ENCODE measurements around the gene KCNJ11.

Gene KCNJ11

DNA sequence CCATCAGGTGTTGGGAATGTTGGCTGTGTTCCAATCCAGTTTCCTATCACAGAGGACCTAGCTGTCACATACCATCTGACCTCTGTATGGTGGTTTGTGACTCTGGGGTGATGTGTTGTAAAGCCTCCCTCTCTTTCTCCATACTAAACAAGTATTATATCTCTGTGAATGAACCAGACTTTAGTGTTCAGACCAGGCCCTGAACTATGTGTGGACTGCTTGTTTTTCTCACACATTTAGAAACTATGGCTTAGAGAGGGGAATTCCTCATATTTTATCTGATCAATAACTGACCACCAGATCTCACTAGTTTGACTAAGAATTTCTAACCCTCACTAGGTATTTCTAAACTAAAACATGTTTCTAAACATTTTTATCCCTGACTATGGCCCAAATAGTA, 19.4 kb downstream of the KCNJ11 start:
- no peak overlapping the region for H3K4me3 ChIP-seq (ENCODE audit: low read depth in 1 of 2, low read length in 2 of 2)
- H3K4me1 ChIP-seq (ENCODE audit: control insufficient read depth in 1 of 2, insufficient read depth in 2 of 2, low read length in 2 of 2) = no peaks in the 10 kb centered on the region
- no peak overlapping the region for H3K9ac ChIP-seq (ENCODE audit: low read depth in 1 of 2, low read length in 2 of 2)
- peaks cover 39 to 59% of the 10 kb centered on the region in 2 donors for H3K9me3 ChIP-seq (ENCODE audit: control insufficient read depth in 1 of 2, low read length in 2 of 2)
- no peak overlapping the region for H3K27ac ChIP-seq (ENCODE audit: low read depth, low read length)
- no peaks in the 10 kb centered on the region for H3K27me3 ChIP-seq (ENCODE audit: control insufficient read depth in 1 of 2, insufficient read depth in 2 of 2, low read length in 2 of 2)
- peaks cover 53 to 86% of the 10 kb centered on the region in 2 donors for H3K36me3 ChIP-seq (ENCODE audit: control insufficient read depth in 1 of 2, insufficient read depth in 2 of 2, low read length in 2 of 2)

GRCh38 chr11:17368551-17368950, 19.9 kb downstream of the KCNJ11 start:
- H3K9me3 ChIP-seq (ENCODE audit: control insufficient read depth in 1 of 2, low read length in 2 of 2) = peaks cover 39 to 56% of the 10 kb centered on the region in 2 donors

GRCh38 chr11:17366495-17366894, 22.0 kb downstream of the KCNJ11 start:
- peaks cover 24 to 35% of the 10 kb centered on the region in 2 donors for H3K9me3 ChIP-seq (ENCODE audit: control insufficient read depth in 1 of 2, low read length in 2 of 2)

More at GRCh38 chr11:17368551-17368950, 19.9 kb downstream of the KCNJ11 start:
- H3K27ac ChIP-seq (ENCODE audit: low read depth, low read length) = no peak overlapping the region
- no peak overlapping the region for H3K4me3 ChIP-seq (ENCODE audit: low read depth in 1 of 2, low read length in 2 of 2)
- no peak overlapping the region for H3K9ac ChIP-seq (ENCODE audit: low read depth in 1 of 2, low read length in 2 of 2)
- no peaks in the 10 kb centered on the region for H3K27me3 ChIP-seq (ENCODE audit: control insufficient read depth in 1 of 2, insufficient read depth in 2 of 2, low read length in 2 of 2)
- H3K36me3 ChIP-seq (ENCODE audit: control insufficient read depth in 1 of 2, insufficient read depth in 2 of 2, low read length in 2 of 2) = peaks cover 53 to 81% of the 10 kb centered on the region in 2 donors
- H3K4me1 ChIP-seq (ENCODE audit: control insufficient read depth in 1 of 2, insufficient read depth in 2 of 2, low read length in 2 of 2) = no peaks in the 10 kb centered on the region

GRCh38 chr11:17354601-17354991, 33.9 kb downstream of the KCNJ11 start:
- Histone ChIP-seq H3K4me3 (ENCODE audit: low read depth in 1 of 2, low read length in 2 of 2) (no peak overlapping the region), H3K36me3 (ENCODE audit: control insufficient read depth in 1 of 2, insufficient read depth in 2 of 2, low read length in 2 of 2) (peaks cover 6 to 7% of the 10 kb centered on the region in 2 donors), H3K27me3 (ENCODE audit: control insufficient read depth in 1 of 2, insufficient read depth in 2 of 2, low read length in 2 of 2) (no peaks in the 10 kb centered on the region), H3K9ac (ENCODE audit: low read depth in 1 of 2, low read length in 2 of 2) (no peak overlapping the region), H3K4me1 (ENCODE audit: control insufficient read depth in 1 of 2, insufficient read depth in 2 of 2, low read length in 2 of 2) (peaks cover 16 to 20% of the 10 kb centered on the region in 2 donors), H3K9me3 (ENCODE audit: control insufficient read depth in 1 of 2, low read length in 2 of 2) (no peaks in the 10 kb centered on the region), H3K27ac (ENCODE audit: low read depth, low read length) (no peak overlapping the region)

More at GRCh38 chr11:17366495-17366894, 22.0 kb downstream of the KCNJ11 start:
- H3K9ac ChIP-seq (ENCODE audit: low read depth in 1 of 2, low read length in 2 of 2) = no peak overlapping the region
- H3K36me3 ChIP-seq (ENCODE audit: control insufficient read depth in 1 of 2, insufficient read depth in 2 of 2, low read length in 2 of 2) = peaks cover 39 to 60% of the 10 kb centered on the region in 2 donors
- H3K4me3 ChIP-seq (ENCODE audit: low read depth in 1 of 2, low read length in 2 of 2) = no peak overlapping the region
- no peak overlapping the region for H3K27ac ChIP-seq (ENCODE audit: low read depth, low read length)
- no peaks in the 10 kb centered on the region for H3K27me3 ChIP-seq (ENCODE audit: control insufficient read depth in 1 of 2, insufficient read depth in 2 of 2, low read length in 2 of 2)
- H3K4me1 ChIP-seq (ENCODE audit: control insufficient read depth in 1 of 2, insufficient read depth in 2 of 2, low read length in 2 of 2) = no peaks in the 10 kb centered on the region

GRCh38 chr11:17353821-17354600, 34.4 kb downstream of the KCNJ11 start:
- H3K9me3 ChIP-seq (ENCODE audit: control insufficient read depth in 1 of 2, low read length in 2 of 2) = no peaks in the 10 kb centered on the region
- peaks cover 16 to 20% of the 10 kb centered on the region in 2 donors for H3K4me1 ChIP-seq (ENCODE audit: control insufficient read depth in 1 of 2, insufficient read depth in 2 of 2, low read length in 2 of 2)
- H3K36me3 ChIP-seq (ENCODE audit: control insufficient read depth in 1 of 2, insufficient read depth in 2 of 2, low read length in 2 of 2) = peaks cover 6 to 7% of the 10 kb centered on the region in 2 donors
- peak overlapping the region; percentile 71 to 90 for H3K4me3 ChIP-seq (ENCODE audit: low read depth in 1 of 2, low read length in 2 of 2)
- H3K27ac ChIP-seq (ENCODE audit: low read depth, low read length) = peak overlapping the region; percentile 78
- H3K27me3 ChIP-seq (ENCODE audit: control insufficient read depth in 1 of 2, insufficient read depth in 2 of 2, low read length in 2 of 2) = no peaks in the 10 kb centered on the region
- peak overlapping the region; percentile 70 to 87 for H3K9ac ChIP-seq (ENCODE audit: low read depth in 1 of 2, low read length in 2 of 2)

DNA sequence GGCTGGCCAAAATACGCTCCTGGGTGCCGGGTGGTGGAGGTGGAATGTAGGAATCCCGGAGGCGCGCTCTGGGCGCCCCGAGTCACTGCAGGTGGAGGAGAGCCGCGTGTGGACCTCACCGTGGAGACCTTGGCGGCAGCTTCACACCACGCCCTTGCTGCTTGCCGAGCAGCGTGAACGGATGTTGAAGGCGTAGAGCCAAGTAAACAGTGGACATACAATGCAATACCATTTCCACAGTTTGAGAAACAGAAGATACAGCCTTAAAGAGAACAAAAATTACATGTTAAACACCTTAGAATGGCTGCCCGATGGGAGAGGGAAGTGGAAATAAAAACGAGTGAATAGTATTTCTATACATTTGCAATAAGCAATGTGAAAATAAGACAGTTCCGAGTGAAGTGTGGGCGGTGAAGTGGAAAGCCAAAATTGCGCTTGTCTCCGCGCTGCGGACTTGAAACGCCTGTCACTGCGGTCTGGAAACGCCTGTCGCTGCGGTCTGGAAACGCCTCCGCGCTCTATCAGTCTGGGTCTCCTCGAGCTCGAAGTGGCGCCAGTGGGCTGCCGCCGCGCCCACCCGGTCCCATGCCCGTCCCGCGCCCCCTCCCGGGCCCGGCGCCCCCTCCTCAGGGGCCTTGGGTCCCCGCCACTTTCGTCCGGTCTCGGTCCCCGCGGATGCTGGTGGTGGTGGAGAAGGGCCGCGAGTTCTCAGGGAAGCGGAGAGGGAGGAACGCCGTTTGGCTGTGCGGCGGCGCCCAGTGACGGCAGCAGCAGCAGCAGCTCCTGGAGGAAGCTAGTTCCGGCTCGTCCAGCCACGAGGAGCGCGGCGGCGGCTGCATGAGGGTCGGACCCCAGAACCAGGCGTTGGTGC, 35.3 kb downstream of the KCNJ11 start:
- Histone ChIP-seq H3K4me3 (ENCODE audit: low read depth in 1 of 2, low read length in 2 of 2) (peak overlapping the region; percentile 71 to 90), H3K9me3 (ENCODE audit: control insufficient read depth in 1 of 2, low read length in 2 of 2) (no peaks in the 10 kb centered on the region), H3K9ac (ENCODE audit: low read depth in 1 of 2, low read length in 2 of 2) (peak overlapping the region; percentile 70 to 87), H3K27me3 (ENCODE audit: control insufficient read depth in 1 of 2, insufficient read depth in 2 of 2, low read length in 2 of 2) (no peaks in the 10 kb centered on the region), H3K36me3 (ENCODE audit: control insufficient read depth in 1 of 2, insufficient read depth in 2 of 2, low read length in 2 of 2) (peaks cover 6 to 7% of the 10 kb centered on the region in 2 donors), H3K4me1 (ENCODE audit: control insufficient read depth in 1 of 2, insufficient read depth in 2 of 2, low read length in 2 of 2) (peaks cover 16 to 20% of the 10 kb centered on the region in 2 donors), H3K27ac (ENCODE audit: low read depth, low read length) (peak overlapping the region; percentile 78)

DNA sequence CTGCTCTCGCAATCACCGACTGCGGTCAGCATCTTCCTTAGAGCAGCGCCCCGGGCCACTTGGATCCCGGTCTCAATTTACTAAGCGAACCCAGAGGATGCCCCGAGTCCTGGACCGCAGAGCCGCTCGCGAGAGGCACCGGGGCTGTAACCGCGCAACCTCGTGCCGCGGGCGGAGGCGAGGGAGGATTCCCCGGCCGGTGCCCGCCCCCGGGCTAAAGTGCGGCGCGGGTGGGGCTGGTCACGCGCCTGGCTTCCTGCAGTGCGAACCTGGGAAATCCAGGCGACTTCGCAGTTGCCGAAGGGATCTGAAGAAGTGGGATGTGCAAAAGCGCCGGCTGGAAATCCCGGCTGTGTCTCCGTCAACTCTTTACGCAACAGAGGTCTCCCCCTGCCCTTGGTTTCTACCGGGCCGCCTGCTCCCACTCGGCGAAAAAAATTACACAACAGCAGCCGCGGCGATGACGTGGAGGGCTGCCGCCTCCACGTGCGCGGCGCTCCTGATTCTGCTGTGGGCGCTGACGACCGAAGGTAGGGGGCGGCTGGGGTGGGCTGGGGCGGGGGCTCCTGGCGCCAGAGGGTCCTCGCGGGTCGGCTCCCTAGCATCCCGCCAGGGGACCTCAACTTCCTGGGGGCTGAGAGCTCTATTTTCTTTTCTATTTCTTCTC, 36.8 kb downstream of the KCNJ11 start, which contains the start of gene NCR3LG1:
TSS of gene NCR3LG1 (plus strand) at position 291 of the 667 bp plus-strand sequence. CDS start at position 461, 170 bp downstream.
- Histone ChIP-seq H3K9ac (ENCODE audit: low read depth in 1 of 2, low read length in 2 of 2) (peak within 1 kb of the TSS; percentile 70 to 87), H3K36me3 (ENCODE audit: control insufficient read depth in 1 of 2, insufficient read depth in 2 of 2, low read length in 2 of 2) (peaks cover 2 to 4% of the 10 kb centered on the region in 2 donors), H3K4me3 (ENCODE audit: low read depth in 1 of 2, low read length in 2 of 2) (peak within 1 kb of the TSS; percentile 71 to 90), H3K4me1 (ENCODE audit: control insufficient read depth in 1 of 2, insufficient read depth in 2 of 2, low read length in 2 of 2) (peaks cover 16 to 20% of the 10 kb centered on the region in 2 donors), H3K9me3 (ENCODE audit: control insufficient read depth in 1 of 2, low read length in 2 of 2) (no peaks in the 10 kb centered on the region), H3K27ac (ENCODE audit: low read depth, low read length) (peak within 1 kb of the TSS; percentile 51), H3K27me3 (ENCODE audit: control insufficient read depth in 1 of 2, insufficient read depth in 2 of 2, low read length in 2 of 2) (no peaks in the 10 kb centered on the region)

DNA sequence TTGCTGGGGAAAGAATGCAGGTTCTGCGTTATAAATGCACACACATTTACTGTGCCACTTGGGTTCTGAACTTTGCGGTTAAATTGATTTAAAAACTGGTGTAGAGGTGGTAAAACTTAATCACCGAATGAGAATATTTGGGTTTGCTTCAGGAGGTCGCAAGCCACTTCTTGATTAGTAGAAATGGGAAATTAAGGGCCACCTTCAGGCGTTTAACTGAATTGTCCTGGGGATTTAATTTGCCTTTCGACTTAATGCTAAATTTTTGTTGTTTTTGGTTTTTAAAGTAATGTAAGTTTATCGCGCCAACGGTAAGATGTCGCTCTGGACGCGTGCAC, 37.3 kb downstream of the KCNJ11 start:
- peak overlapping the region in 1 of 2 donors; percentile 40 for H3K9ac ChIP-seq (ENCODE audit: low read depth in 1 of 2, low read length in 2 of 2)
- peak overlapping the region; percentile 71 to 90 for H3K4me3 ChIP-seq (ENCODE audit: low read depth in 1 of 2, low read length in 2 of 2)
- no peak overlapping the region for H3K27ac ChIP-seq (ENCODE audit: low read depth, low read length)

GRCh38 chr11:17350455-17351171, 37.8 kb downstream of the KCNJ11 start:
- no peaks in the 10 kb centered on the region for H3K9me3 ChIP-seq (ENCODE audit: control insufficient read depth in 1 of 2, low read length in 2 of 2)
- H3K36me3 ChIP-seq (ENCODE audit: control insufficient read depth in 1 of 2, insufficient read depth in 2 of 2, low read length in 2 of 2) = no peaks in the 10 kb centered on the region
- H3K27ac ChIP-seq (ENCODE audit: low read depth, low read length) = no peak overlapping the region
- no peaks in the 10 kb centered on the region for H3K27me3 ChIP-seq (ENCODE audit: control insufficient read depth in 1 of 2, insufficient read depth in 2 of 2, low read length in 2 of 2)
- no peak overlapping the region for H3K4me3 ChIP-seq (ENCODE audit: low read depth in 1 of 2, low read length in 2 of 2)
- H3K9ac ChIP-seq (ENCODE audit: low read depth in 1 of 2, low read length in 2 of 2) = no peak overlapping the region
- H3K4me1 ChIP-seq (ENCODE audit: control insufficient read depth in 1 of 2, insufficient read depth in 2 of 2, low read length in 2 of 2) = peaks cover 16 to 20% of the 10 kb centered on the region in 2 donors

More for the DNA sequence above, 37.3 kb downstream of the KCNJ11 start:
- Histone ChIP-seq H3K4me1 (ENCODE audit: control insufficient read depth in 1 of 2, insufficient read depth in 2 of 2, low read length in 2 of 2) (peaks cover 16 to 20% of the 10 kb centered on the region in 2 donors), H3K9me3 (ENCODE audit: control insufficient read depth in 1 of 2, low read length in 2 of 2) (no peaks in the 10 kb centered on the region), H3K27me3 (ENCODE audit: control insufficient read depth in 1 of 2, insufficient read depth in 2 of 2, low read length in 2 of 2) (no peaks in the 10 kb centered on the region), H3K36me3 (ENCODE audit: control insufficient read depth in 1 of 2, insufficient read depth in 2 of 2, low read length in 2 of 2) (no peaks in the 10 kb centered on the region)
